Inflammatory macrophage treated with lipopolysaccharide for 1 hour (primary cell): ENCODE measurements around the gene SOSTDC1.
"Not testable (repeated sequence)": the region's sequence is repeated elsewhere in the genome, so short reads cannot be mapped to it uniquely, and the experiment has no call there.

Experiments
- DNase-seq, 2 donors: peaks; one replicate each; pipeline ENCODE4 v3.0.0-alpha.2; 2020 to 2022

SOSTDC1 gene

GRCh38 chr7:16460789-16461493 lies 4.6 kb downstream of the SOSTDC1 start:
- peak in 1 of 2 donors; percentile 40 for DNase-seq

- not testable (repeated sequence) for DNase-seq
These were observed 9.2 kb downstream of the SOSTDC1 start for GRCh38 chr7:16456303-16456702.

- no peak for DNase-seq
These were observed 9.9 kb downstream of the SOSTDC1 start for GRCh38 chr7:16455591-16455990.

- DNase-seq = no peak
These were observed 15.2 kb downstream of the SOSTDC1 start for GRCh38 chr7:16450366-16450765.

- DNase-seq = no peak
These were observed 17.7 kb downstream of the SOSTDC1 start for GRCh38 chr7:16447876-16448275.

GRCh38 chr7:16446508-16446907 lies 19.0 kb downstream of the SOSTDC1 start:
- no peak for DNase-seq

- not testable (repeated sequence) for DNase-seq
These were observed 21.7 kb downstream of the SOSTDC1 start for GRCh38 chr7:16443871-16444270.

GRCh38 chr7:16438988-16439387 lies 26.6 kb downstream of the SOSTDC1 start:
- no peak for DNase-seq

- no peak for DNase-seq
These were observed 29.2 kb downstream of the SOSTDC1 start for GRCh38 chr7:16436306-16436705.

- no peak for DNase-seq
These were observed 31.9 kb downstream of the SOSTDC1 start for GRCh38 chr7:16433568-16434122.

- DNase-seq = no peak
These were observed 33.2 kb downstream of the SOSTDC1 start for GRCh38 chr7:16432425-16432731.

GRCh38 chr7:16431646-16432424 lies 33.7 kb downstream of the SOSTDC1 start:
- peak in 1 of 2 donors; percentile 23 for DNase-seq

GRCh38 chr7:16430133-16430532 lies 35.4 kb downstream of the SOSTDC1 start:
- DNase-seq = no peak

- DNase-seq = peak in 1 of 2 donors; percentile 12
These were observed 36.9 kb downstream of the SOSTDC1 start for GRCh38 chr7:16428672-16429071.

GRCh38 chr7:16428182-16428581 lies 37.4 kb downstream of the SOSTDC1 start:
- no peak for DNase-seq

GRCh38 chr7:16423761-16424160 lies 41.8 kb downstream of the SOSTDC1 start:
- no peak for DNase-seq

GRCh38 chr7:16422917-16423316 lies 42.6 kb downstream of the SOSTDC1 start:
- no peak for DNase-seq

- peak in 1 of 2 donors; percentile 11 for DNase-seq
These were observed 43.5 kb downstream of the SOSTDC1 start for GRCh38 chr7:16422103-16422435.

- no peak for DNase-seq
These were observed 44.0 kb downstream of the SOSTDC1 start, which contains the start of gene CRPPA for GRCh38 chr7:16421333-16422102. Gene CRPPA, minus strand, starts transcription at chr7:16421538. Its CDS starts 216 bp downstream, at chr7:16421322.

- peak; percentile 67 to 72 for DNase-seq
These were observed 44.7 kb downstream of the SOSTDC1 start for GRCh38 chr7:16420649-16421332.

GRCh38 chr7:16420329-16420648 lies 45.2 kb downstream of the SOSTDC1 start:
- no peak for DNase-seq

- no peak for DNase-seq
These were observed 45.7 kb downstream of the SOSTDC1 start for GRCh38 chr7:16419859-16420258.

- DNase-seq = no peak
These were observed 46.4 kb downstream of the SOSTDC1 start for GRCh38 chr7:16419126-16419525.
